ENCODE measurements around the gene SPSB1.

- TF ChIP-seq, protein P1, sequence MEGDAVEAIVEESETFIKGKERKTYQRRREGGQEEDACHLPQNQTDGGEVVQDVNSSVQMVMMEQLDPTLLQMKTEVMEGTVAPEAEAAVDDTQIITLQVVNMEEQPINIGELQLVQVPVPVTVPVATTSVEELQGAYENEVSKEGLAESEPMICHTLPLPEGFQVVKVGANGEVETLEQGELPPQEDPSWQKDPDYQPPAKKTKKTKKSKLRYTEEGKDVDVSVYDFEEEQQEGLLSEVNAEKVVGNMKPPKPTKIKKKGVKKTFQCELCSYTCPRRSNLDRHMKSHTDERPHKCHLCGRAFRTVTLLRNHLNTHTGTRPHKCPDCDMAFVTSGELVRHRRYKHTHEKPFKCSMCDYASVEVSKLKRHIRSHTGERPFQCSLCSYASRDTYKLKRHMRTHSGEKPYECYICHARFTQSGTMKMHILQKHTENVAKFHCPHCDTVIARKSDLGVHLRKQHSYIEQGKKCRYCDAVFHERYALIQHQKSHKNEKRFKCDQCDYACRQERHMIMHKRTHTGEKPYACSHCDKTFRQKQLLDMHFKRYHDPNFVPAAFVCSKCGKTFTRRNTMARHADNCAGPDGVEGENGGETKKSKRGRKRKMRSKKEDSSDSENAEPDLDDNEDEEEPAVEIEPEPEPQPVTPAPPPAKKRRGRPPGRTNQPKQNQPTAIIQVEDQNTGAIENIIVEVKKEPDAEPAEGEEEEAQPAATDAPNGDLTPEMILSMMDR (IDR thresholded peaks at IDR 0.05) = no peak
- TF ChIP-seq EP300 (IDR thresholded peaks at IDR 0.05; ENCODE audit: low read depth) = no peak
- no peak for TF ChIP-seq POLR2A (IDR thresholded peaks at IDR 0.05)
Observed at GRCh38 chr1:9326596-9326995, 33.9 kb downstream of the SPSB1 start.
